ENCODE data around the gene PNPLA8.

Gene PNPLA8

DNA sequence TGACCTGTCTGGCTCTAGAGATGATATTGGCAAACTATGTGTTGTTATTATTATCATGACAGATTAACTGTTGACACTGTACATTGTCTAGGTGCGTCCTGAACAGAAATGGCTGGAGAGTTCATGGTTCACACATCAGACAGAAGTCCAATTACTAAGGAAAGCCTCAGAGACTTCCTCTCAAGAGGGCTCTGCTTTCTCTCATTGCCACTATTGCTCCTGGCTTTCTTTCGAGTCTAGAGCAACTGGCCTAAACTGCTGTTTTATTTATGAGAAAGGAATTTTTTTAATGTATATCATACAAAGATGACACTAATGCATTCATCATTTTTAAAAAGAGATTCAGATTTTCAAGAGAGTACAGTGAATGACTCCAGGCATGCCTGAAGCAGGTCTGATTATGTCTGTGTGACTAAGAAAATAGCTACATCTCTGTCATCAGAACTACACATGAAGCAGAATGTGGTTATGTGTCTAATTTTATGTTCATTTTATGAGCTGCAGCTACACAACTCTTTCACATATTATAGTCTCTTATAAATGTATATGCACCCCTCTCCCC, 100.1 kb downstream of the PNPLA8 start:
- no peak for DNase-seq (ENCODE audit: low read depth)
- H3K4me3 ChIP-seq (ENCODE audit: low read length) = no peak overlapping the region
- TF ChIP-seq, protein P1, sequence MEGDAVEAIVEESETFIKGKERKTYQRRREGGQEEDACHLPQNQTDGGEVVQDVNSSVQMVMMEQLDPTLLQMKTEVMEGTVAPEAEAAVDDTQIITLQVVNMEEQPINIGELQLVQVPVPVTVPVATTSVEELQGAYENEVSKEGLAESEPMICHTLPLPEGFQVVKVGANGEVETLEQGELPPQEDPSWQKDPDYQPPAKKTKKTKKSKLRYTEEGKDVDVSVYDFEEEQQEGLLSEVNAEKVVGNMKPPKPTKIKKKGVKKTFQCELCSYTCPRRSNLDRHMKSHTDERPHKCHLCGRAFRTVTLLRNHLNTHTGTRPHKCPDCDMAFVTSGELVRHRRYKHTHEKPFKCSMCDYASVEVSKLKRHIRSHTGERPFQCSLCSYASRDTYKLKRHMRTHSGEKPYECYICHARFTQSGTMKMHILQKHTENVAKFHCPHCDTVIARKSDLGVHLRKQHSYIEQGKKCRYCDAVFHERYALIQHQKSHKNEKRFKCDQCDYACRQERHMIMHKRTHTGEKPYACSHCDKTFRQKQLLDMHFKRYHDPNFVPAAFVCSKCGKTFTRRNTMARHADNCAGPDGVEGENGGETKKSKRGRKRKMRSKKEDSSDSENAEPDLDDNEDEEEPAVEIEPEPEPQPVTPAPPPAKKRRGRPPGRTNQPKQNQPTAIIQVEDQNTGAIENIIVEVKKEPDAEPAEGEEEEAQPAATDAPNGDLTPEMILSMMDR (conservative IDR thresholded peaks at IDR 0.05; ENCODE audit: low read length) = no peak

DNA sequence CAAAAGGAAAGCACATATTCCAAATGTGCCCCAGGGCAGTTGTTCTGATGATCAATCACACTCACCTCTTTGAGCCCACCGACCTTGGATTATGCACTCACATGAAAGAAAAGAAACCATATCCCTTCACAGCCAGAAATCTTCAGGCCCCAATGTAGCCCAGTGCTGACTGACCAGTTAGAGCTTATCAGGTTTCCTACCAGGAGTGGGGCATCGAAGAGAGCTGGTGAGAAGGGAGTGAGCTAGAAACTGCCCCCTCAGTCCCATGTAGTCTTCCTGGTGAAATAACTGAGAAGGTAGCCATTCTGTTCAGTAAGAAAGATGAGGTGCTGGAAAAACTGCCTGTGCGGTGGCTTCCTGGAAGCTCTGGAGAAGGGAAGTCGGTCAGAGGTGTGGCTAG, 101.9 kb downstream of the PNPLA8 start:
- TF ChIP-seq, protein P1 (conservative IDR thresholded peaks at IDR 0.05; ENCODE audit: low read length) = no peak
- no peak for DNase-seq (ENCODE audit: low read depth)

DNA sequence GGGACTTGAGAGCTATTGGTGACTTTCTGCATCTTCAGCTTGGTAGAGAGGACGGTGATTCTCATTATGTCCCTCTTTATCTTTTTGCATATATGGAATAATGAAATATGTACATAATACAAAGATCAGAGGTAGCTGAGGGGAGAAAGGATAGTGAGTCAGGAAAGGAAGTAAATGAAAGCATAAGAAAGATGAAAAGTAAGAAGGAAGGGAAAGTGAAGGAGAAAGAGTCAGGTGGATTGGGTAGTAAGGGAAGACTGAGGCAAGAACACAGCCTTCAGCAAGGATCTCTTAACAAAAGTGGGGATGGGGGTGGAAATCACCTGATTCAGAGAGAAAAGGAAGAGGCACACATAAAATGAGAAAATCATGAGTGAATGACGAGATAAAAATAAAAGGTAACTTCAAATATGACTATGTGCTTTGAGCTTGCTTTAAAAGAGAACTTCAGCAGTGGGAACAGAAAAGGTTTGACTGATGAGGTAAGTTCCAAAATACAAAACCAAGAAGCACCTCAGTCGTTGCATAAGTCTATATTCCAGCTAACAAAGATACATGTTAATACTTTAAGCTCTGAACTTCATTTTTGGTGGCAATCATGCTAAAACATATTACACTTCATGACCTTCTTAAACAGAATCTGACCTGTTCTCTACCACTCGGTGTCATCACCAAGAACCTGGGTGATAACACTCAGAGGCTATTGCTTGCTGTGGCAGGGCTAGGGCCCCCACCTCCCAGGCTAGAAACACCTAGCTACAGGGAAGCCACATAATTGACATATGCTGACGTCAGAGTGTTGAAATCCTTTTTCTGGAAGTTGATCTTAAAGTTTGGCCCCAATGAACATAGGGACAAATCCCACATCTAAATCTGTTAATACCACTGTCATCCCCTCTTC, 102.6 kb downstream of the PNPLA8 start:
- no peak overlapping the region for H3K4me3 ChIP-seq (ENCODE audit: low read length)
- DNase-seq (ENCODE audit: low read depth) = no peak
- TF ChIP-seq, protein P1 (conservative IDR thresholded peaks at IDR 0.05; ENCODE audit: low read length) = no peak

More for the DNA sequence above, 101.9 kb downstream of the PNPLA8 start:
- H3K4me3 ChIP-seq (ENCODE audit: low read length) = no peak overlapping the region

DNA sequence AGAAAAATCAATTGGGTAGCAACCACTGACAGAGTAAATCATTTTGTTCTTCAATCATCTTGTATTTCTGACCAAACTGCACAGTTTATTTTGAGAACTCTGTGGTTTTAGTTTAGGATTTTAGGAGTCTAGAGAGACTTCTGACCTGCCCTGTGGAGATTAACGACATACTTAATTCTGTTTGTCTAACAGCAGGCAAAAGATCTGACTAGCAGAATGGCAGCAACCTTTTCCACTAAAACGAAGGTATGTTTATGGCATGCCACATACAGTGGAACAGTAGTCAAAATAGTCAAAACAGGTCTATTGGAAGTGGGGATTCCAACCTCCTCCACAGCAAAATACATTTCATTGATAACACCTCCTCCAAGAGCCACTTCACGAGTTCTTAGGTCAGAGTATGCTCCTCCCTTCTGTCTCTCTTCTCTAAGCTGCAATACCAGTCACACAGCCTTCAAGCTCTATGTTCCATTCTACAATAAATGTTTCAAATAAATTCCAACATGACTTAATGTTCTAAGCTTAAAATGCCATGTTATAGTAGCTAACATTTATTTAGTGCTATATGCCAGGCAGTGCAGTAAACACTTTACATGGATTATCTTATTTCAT, 104.1 kb downstream of the PNPLA8 start:
- H3K4me3 ChIP-seq (ENCODE audit: low read length) = no peak overlapping the region
- TF ChIP-seq, protein P1 (conservative IDR thresholded peaks at IDR 0.05; ENCODE audit: low read length) = no peak
- DNase-seq (ENCODE audit: low read depth) = no peak

Data from AG10803 (cell line).